CD4-positive, alpha-beta T cell treated with Interleukin-6 at 100 ng/mL for 8 hours (primary cell): ENCODE measurements around the gene SLX9.

Source experiments
- DNase-seq: peaks from one replicate; pipeline ENCODE4 v3.0.0-alpha.2; 2020; ENCODE audit warnings: mixed read lengths, low spot score

SLX9 gene

DNA sequence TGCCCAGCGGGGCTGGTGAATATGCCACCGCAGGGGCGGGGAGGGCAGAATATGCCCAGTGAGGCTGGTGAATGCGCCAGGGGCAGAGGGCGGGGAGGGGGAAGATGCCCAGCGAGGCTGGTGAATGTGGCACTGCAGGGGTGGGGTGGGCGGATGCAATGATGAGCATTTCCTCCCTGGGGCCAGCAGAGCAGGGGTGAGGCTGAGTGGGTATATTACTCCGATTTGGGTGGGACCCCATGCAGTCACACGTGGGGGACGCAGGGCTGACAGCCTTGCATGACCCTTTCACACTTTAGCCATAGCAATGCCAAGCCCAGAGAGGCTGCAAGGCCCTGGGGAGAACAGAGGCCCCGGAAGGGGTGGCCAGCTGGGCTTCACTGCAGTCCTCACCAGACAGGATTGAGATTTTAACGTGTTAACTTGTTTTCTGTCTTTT is 9.3 kb upstream of the SLX9 start:
- peak; percentile 72 for DNase-seq

DNA sequence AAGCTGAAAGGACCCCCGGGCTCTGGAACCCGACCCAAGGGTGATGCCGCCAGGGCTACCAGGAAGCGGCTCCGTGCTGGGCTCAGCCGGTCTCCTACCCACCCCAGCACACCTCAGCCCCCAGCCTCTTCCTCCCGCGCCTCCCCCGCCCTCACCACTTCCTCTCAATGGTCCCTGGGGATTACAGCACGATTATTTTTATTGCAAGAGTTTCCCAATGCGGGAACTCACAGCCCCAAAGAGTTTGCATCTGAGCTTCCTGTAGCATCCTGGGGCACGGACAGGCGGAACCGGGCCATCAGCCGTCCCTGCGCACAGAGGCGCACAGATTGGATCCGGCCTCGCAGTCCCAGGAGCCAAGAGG is 8.7 kb upstream of the SLX9 start:
- peak; percentile 45 for DNase-seq

DNA sequence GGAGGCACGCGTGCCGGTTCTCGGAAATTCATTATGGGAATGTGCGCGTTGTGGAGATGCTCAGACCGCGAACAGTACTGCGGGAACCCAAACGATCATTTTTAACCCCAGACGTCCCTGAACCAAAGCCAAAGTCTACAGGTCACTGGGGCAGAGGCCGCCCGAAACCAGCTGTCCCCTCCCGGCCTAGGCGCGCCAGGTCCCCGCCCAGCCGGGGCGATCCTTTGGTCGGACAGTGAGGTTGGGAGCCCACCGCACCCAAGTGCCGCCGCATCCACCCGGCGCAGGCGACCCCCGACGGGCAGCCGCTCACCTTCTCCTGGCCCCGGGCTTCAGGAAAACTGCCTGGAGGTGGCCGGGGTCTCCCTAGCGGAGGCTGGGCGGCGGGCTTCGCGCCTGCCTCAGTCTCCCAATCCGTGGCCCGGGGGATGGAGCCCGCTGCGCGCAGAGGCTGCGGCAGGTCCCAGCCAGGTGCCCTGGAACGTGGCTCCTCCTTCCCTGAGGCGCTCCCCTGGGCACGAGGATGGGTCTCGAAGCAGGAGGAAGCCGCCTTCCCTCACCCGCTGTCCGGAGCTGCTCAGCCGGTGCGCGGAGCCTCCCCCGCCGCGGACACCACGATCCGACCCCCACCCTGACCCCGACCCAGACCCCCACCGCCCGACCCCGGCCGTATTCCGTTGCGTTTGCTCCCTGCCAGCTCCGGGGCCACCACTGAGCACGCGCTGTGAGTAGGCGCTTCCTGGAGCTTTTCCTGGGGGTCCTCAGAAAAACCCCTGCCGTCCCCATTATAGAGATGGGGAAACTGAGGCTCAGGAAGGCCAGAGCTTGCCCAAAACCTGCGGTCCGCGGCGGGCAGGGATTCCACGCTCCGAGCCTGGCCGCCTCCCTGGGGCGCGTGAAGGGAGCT is 8.1 kb upstream of the SLX9 start:
- DNase-seq, result no peak

DNA sequence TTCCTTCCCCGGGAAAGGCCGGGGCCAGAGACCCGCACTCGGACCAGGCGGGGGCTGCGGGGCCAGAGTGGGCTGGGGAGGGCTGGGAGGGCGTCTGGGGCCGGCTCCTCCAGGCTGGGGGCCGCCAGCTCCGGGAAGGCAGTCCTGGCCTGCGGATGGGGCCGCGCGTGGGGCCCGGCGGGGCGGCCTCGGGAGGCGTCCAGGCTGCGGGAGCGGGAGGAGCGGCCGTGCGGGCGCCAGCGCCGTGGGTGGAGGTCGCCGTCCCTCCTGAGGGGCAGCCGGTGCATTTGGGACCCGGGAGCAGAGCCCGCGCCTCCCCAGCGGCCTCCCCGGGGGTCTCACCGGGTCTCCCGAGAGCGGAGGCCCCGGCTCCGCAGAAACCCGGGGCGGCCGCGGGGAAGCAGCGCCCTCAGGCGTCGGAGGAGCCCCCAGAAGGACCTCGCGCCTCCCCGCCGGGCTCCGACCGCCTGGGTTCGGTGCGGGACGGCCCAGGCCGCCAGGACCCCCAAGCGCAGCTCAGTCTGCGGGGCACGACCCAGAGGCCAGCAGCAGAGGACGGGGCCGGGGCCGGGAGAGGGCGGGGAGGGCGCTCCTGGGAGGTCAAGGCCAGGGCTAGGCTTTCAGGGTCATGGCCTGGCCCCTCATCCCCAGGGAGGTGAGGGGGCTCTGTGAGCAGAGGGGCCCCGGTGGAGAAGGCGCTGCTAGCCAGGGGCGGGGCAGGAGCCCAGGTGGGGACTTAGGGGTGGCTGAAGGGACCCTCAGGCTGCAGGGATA is 7.2 kb upstream of the SLX9 start:
- DNase-seq, result peak; percentile 71

DNA sequence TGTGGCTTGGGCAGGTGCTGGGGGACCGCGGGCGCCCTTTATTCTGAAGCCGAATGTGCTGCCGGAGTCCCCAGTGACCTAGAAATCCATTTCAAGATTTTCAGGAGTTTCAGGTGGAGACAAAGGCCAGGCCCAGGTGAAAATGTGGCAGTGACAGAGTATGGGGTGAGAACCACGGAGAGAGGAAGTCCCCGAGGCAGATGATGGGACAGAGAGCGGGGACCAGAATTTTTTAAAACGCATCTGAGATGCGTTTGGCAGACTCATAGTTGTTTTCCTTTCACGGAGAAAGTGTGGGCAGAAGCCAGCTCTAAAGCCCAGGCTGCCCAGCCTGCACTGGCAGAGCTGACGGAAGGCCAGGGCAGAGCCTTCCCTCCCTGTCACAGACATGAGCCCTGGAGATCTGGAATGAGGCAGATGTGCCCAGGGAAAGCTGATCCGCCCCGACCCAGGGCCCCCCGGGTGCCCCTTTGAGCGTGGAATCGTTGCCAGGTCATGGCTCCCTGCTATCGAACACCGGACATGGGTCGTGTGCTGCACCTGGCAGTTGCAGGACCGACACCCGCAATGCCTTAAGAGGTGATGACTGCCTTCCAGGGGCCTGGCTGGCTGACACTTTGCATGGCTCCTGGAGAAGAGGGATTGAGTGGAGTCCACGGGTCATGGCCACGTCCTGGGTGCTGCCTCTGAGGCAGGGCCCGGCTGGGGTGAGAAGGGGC is 6.5 kb upstream of the SLX9 start:
- DNase-seq, result no peak

DNA sequence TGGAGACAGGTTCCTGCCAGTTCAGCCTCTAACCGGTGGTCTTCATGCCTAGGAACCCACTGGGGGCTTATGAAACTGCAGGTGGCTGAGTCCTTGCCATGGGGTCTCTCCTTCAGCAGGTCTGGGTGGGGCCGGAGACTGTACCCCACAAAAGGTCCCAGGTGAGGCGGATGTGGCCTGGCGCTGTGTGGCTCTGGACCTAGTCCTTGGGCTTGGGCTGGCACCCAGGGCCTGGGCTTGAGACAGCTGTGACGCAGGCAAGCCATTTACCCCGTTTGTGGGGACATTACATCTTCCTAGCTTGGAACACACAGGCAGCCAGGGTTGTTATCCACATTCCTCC is 5.9 kb upstream of the SLX9 start:
- no peak for DNase-seq

DNA sequence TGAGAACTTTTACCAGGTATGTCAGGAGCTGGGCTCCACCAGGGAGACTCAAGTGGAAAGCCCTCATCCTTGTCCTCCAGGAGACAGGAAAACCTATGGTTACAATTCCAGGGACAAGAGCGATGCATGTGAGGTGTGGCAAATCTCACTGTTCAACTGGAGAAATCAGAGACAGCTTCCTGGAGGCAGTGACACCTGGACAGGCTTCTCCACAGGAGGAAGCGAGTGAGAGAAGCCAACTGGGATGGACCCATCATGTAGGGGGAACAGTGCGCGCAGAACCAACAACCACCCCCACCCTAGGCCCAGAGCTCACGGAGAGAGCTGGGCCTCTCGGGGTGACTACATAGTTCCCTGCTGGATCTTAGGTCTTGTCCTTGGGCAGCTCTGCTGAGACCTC is 5.6 kb upstream of the SLX9 start:
- no peak for DNase-seq

DNA sequence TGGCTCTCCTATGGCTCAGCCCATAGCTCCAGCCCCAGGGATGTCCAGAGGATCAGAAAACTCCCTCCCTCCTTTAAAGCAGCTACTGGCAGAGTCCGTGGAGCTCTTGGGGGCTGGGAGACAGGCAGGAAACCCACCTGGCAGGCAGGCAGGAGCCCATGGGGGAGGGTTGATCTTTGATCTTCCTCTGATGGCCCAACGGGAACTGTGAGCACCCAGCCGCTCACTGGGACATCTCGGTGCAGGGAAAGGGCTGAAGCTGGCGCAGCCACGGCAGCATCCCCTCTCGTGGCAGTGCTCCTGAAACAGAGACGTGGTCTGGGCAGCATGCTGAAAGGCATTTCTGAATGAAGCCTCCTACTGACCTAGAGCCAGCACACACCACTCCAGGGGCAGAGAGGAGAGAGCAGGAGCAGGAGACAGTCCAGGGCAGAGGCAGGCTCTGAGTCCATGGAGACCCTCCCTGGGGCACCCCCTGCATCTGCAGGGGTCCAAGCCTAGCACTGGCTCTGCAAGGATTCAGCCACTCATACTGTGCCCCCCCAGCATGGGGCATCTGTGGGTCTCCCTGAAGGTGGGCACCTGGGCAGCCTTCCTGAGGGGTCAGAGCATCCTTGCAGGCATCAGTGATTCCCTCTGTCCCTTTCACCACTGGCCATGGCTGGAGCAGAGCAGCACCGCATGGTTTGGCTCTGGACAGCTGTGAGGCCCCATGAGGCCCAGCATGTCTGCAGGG is 4.9 kb upstream of the SLX9 start:
- DNase-seq, result no peak

DNA sequence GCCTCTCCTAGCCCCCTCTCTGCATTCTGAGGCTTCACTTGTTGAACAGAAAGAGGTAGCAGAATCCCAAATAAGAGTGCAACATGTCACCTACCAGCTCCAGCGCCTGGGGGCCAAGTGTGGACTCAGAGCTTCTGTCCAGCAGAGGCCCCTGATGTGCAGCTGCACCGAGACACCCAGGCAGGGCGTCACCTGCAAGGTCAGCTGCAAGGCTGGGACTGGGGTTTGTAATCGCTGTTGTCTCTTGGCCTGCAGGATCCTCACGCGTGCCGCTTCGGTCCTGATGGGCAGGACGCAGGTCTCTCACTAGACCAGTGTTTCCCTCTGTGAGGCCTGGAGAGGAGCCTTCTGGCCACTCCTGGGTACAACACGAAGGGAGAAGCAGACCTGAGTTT is 4.3 kb upstream of the SLX9 start:
- DNase-seq, result no peak

DNA sequence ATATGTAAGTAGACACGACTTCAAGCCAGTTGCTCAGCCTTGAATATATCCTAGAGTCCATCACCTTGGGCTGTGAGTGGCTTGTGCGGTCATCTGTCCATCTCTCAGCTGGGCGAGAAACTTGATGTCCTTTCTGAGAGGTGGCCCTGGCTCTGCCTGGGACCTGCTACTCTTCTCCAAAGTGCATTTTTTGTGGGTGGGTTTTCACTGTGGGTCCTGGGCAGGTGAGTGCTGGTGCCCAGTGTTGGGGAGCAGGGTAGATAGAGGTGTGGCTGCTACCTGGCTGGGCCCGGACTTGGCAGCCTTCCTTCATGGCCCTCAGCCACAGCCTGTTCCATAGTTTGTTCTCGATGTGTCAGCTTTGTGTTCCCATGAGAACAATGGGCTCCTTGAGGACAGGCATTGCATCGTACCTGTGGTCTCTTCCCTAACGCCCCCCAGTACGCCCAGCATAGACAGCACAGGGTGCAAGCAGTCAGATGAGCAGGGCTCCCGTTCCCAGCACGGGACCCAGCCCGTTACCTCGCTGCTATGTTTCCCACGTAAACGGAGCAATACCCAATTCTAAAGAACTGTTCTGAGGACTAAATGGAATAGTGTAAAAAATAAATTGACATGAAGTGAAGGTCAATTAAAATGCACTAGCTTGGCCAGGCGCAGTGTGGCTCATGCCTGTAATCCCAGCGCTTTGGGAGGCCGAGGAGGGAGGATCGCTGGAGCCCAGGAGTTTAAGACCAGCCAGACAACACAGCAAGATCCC is 877 bp upstream of the SLX9 start:
- no peak for DNase-seq

DNA sequence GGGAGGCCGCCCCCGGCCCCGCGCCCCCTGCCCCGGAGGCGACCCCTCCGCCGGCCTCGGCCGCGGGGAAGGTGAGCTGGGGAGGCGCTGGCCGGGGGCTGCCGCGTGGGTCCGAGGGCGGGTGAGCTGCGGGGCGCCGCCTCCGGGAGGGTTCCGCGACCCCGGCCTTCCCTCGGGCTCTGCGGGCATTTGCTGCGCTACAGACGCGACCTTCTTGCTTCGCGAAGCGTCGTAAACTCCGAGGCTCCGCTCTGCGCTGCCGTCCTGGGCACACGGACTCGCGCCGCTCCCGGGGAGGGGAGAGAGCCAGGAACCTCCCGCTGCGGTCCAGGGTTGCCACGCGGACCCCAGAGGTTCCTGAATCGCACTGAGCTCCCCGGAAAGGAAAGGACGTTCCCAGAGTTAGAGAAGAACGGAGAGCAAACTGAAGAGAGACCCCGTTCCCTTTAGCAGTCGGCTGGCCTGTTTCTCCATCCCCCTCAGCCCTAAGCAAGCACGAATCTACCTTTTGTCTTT is 345 bp downstream of the SLX9 start:
- no peak for DNase-seq

DNA sequence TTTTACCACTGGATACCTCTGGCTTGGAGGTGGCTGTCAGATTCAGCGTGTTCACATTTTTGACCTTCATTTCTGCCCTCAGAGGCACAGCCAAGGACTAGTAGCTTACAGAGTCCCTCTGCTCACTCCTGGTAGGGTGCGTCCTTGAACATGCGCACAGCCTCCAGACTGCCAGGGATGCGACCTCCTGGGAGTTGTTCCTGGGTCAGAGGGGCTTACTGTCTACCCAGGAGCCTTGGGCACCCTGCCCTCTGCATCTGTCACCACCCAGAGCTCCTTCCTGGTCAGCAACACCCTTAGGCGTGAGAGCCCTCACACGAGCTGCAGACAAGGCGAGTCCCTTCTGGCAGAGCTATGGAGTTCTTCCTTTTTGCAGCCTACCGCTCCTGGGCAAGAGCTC is 1.7 kb downstream of the SLX9 start:
- DNase-seq, result no peak

DNA sequence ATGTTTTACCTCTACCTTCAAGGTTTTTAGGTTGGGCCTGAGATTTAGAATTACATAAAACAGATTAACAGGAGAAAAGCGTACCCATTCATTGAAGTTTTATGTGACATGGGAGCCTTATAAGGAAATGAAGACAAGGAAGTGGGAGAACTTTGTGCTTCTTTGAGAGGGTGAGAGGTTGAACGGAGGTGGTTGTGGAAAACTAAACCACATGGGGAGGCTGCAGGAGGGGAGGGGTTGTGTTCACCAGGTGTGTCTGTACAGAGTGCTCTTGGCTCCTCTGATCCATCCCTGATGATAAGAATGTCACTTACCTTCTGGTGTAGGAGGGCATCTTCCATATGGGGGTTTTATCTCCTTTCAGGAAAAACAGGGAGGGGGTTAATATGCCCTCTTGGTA is 2.7 kb downstream of the SLX9 start:
- DNase-seq, result no peak

DNA sequence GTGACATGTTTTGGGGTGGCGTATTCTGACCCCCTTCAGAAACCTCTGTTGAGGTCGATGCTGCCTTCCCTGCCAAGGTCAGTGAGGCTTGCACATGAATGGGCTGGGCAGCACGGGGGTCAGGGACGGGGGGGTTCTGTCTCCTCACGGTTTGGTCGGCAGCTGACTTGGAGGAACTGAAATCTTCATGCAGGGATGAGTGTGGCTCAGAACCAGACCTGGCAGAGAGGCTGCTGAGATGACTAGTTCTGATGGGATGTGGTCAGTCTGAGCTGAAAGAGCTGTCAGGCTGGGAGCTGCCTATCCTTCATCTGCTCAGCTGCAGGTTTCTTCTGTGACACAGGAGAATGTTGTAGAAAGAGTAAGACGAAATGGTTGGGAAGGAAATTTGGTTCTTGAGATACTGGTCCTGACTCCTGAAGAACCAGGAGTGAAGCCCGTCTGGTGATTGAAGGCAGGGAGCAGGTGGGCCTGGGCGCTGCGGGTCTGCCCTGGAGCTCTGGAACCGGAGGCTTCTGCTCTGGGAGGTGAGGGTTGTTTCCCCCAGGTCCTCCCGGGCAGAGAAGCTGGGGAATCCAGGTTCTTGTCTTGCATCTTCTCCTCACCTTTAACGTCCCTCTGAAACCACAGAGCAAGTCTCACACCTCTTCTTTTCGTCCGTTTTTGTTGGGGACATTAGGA is 3.3 kb downstream of the SLX9 start:
- no peak for DNase-seq

DNA sequence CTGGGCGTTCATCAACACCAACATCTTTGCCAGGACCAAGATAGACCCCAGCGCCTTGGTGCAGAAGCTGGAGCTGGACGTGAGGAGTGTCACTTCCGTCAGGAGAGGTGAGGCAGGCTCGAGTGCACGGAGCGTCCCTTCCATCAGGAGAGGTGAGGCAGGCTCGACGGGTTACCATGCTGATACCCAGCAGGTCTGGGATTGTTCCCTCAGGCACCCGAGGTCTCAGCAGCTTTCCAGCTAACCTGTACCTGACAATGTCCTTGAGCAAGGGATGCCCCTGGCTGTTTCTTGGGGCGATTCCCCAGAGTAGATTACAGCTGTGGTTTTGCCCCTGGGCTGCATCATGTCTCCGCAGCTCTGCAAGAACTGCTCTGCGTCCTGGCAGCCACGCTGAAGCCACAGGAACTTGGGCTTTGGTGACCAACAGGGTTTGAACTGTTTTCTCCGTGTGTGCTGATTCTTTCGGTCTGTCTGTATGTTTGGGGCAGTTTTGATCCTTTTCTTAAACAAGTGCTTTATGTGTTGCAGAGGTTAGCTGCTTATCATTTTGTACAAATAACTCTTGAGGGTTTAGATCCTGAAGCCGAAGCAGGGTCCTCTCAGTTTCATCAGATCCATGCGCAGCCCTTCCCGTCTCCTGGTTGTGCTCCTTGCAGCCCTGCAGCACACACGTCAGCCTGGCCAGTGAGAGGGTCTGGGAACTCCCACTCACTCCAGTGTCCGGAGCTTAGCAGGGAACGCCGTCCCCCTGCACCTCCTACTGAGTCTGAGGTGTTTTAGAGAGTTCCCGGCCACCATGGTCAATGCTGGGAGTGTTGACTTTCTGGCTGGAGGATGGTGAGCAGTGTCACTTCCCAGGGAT is 4.1 kb downstream of the SLX9 start:
- DNase-seq, result no peak

DNA sequence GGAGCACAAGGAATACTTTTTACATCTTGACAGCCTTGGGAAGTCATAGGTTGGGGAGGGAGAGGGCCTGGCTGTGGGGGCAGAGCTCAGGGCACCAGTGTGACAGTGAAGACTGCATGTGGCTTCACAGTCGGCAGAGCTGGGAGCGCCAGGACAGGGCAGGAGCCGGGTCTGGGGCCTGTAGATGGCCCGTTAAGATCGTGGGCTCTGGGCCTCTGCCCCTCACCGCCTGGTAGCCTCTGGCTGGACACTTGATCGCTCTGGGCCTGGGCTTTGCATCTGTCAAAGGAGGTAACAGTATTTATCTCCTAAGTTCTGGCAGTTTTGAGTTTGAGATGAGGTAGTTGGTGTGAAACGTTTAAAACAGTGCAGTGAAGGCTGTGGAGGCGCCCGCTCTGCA is 4.8 kb downstream of the SLX9 start:
- DNase-seq, result no peak

DNA sequence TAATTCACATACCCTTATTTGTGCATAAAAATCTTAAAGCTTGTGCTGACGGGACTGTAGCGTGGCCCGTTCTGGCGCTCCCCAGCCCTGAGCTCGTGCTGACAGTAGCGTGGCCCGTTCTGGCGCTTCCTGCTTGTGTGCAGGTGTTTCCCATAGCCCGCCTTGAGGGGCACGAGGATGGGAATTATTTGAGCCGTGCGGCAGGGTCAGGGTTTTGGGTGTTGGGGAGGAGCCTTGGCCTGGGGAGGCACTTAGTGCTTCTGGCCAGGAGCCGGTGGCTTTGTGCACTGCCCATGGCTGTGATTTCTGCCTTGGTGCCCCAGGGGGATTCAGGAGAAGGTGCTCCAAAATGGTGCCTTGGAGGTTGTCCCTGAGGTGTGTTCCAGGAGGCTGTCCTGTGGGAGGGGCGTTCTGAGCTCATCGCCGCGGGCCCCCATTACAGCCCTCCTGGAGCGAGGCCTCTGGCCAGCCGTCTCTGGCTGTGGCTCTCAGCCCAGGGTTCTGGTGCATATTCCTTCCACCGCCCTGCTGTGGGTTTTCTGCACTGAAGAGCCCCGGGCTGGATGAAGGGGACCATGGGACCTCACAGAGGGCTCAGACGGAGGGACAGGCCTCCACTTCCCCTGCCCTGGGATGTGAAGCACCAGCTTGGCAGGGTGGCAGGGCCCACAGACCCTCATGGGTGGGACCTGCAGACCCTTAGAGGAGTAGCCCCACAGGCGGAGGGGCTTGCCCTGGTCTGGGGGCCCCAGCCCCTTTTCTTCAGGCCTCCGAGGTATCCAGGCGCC is 6.6 kb downstream of the SLX9 start:
- DNase-seq, result no peak

DNA sequence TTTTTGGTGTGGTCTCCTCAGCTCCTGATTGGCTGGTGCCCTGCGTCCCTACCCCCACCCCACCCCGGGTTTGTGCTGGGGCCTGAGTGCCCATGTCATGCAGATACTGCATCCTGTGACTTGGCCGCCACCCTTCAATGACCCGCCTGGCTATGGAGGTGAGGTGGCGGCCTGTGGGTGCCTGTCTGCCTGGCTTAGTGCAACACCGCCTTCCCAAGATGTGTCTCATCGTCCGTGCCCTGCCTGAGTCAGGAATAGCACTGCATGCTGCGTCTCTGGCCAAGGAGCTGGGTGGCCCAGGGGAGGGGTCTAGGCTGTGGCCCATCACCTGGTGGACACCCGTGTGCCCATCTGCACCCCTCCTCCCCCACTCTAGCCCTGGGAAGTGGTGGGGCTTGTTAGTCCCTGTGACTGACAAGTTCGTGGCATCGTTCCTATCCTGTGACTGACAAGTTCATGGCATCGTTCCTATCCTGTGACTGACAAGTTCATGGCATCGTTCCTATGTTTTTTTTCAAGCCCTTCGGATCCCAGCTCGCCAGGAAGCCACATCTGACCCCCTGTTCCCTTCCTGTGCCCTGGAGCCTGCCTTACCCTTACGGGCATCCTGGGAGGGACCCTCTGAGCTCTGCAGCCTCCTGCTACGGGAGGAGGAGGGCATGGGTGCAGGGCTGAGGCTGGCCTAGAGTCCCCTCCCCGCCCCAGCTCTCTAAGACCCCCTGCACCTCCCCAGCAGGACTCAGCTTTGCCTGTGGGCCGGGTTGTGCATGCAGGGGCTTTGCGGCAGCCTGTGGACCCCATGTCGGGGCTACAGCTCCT is 7.5 kb downstream of the SLX9 start:
- no peak for DNase-seq
